H1 (cell line): ENCODE measurements around the gene C2CD4D. TPM values are rescaled to one million over a fixed set of nuclear protein-coding genes. Genes with fewer than 3 reads are reported as not detected.

Experiments used
- CTCF ChIA-PET: fragments of 300-600 bp; sonication (Branson Sonifier 250); formaldehyde crosslinking; loops from one replicate; lab custom pipeline; 2021; ENCODE audit not compliant: partially characterized antibody; lab: Charles Lee
- POLR2A ChIA-PET: fragments of 300-600 bp; sonication (Branson Sonifier 250); formaldehyde crosslinking; loops from one replicate; lab custom pipeline; 2021; ENCODE audit warnings: inconsistent platforms; ENCODE audit not compliant: partially characterized antibody; lab: Charles Lee
- DNase-seq, 2 experiments: peaks; one replicate each; pipeline versions ENCODE4 v3.0.0 to v3.0.0-alpha.2; 2010 to 2022; ENCODE audit warnings: low spot score in 2 of 2, low read depth in 1 of 2, mixed read lengths in 1 of 2
- FAIRE-seq: peaks from 2 replicates; lab custom pipeline; 2011; peaks lifted over from hg19 to GRCh38; lab: Jason Lieb, UNC
- H2AFZ ChIP-seq: 2 replicates; pipeline ENCODE4 v1.8.1; 2012; ENCODE audit warnings: low read length, inconsistent platforms
- H2AK5ac ChIP-seq: 2 replicates; pipeline ENCODE4 v1.6.1; 2013; ENCODE audit warnings: low read depth, low read length
- H2BK120ac ChIP-seq: replicated peaks from 2 replicates; pipeline ENCODE3; 2013; ENCODE audit warnings: low read depth, low read length, inconsistent platforms
- H2BK12ac ChIP-seq: 2 replicates; pipeline ENCODE4 v1.6.1; 2013; ENCODE audit warnings: low read depth, low read length
- H2BK15ac ChIP-seq: 2 replicates; pipeline ENCODE4 v1.6.1; 2013; ENCODE audit warnings: low read length
- H2BK20ac ChIP-seq: 2 replicates; pipeline ENCODE4 v1.6.1; 2013; ENCODE audit warnings: low read length
- H2BK5ac ChIP-seq: 2 replicates; pipeline ENCODE4 v1.6.1; 2013; ENCODE audit warnings: low read depth, low read length
- H3K14ac ChIP-seq: 2 replicates; pipeline ENCODE4 v1.6.1; 2013; ENCODE audit warnings: inconsistent platforms; ENCODE audit not compliant: insufficient read length
- H3K18ac ChIP-seq: 2 replicates; pipeline ENCODE4 v1.6.1; 2013; ENCODE audit warnings: low read length; ENCODE audit errors: extremely low read depth
- H3K23ac ChIP-seq: 2 replicates; pipeline ENCODE4 v1.6.1; 2013; ENCODE audit warnings: inconsistent platforms; ENCODE audit not compliant: insufficient read length
- H3K23me2 ChIP-seq: 2 replicates; pipeline ENCODE4 v1.6.1; 2013; ENCODE audit warnings: low read depth, low read length
- H3K27ac ChIP-seq: 2 replicates; pipeline ENCODE4 v1.6.1; 2011; ENCODE audit warnings: low read depth, low read length, inconsistent platforms
- H3K27me3 ChIP-seq, 4 experiments: replicated peaks in 1 of 4; 1 replicate in 1 of 4; 2 replicates in 3 of 4; pipeline versions ENCODE4 v1.6.1 to v1.8.1; 2011 to 2013; ENCODE audit warnings: low read length in 3 of 4, mild to moderate bottlenecking in 3 of 4, inconsistent platforms in 2 of 4, mixed read lengths in 2 of 4, moderate library complexity in 1 of 4; ENCODE audit not compliant: control insufficient read depth in 3 of 4, insufficient read depth in 3 of 4; ENCODE audit errors: extremely low read depth in 1 of 4
- H3K36me3 ChIP-seq, 4 experiments: 2 replicates each; pipeline versions ENCODE4 v1.6.1 to v1.8.1; 2011 to 2013; ENCODE audit warnings: mild to moderate bottlenecking in 4 of 4, low read length in 3 of 4, moderate library complexity in 2 of 4, control low read depth in 1 of 4, inconsistent platforms in 1 of 4; ENCODE audit not compliant: insufficient read depth in 4 of 4, control insufficient read depth in 2 of 4
- H3K4ac ChIP-seq: replicated peaks from 2 replicates; pipeline ENCODE3; 2013; ENCODE audit warnings: low read length, low read depth, mixed read lengths, inconsistent platforms; ENCODE audit not compliant: insufficient read length
- H3K4me1 ChIP-seq, 4 experiments: replicated peaks in 1 of 4; 1 replicate in 1 of 4; 2 replicates in 3 of 4; pipeline versions ENCODE4 v1.6.1 to v1.8.1; 2011 to 2013; ENCODE audit warnings: low read length in 3 of 4, inconsistent platforms in 2 of 4, mixed read lengths in 1 of 4; ENCODE audit not compliant: insufficient read depth in 4 of 4, control insufficient read depth in 3 of 4
- H3K4me2 ChIP-seq, 2 experiments: 2 replicates each; pipeline versions ENCODE4 v1.6.1 to v1.8.1; 2011 to 2013; ENCODE audit warnings: low read depth in 2 of 2, low read length in 2 of 2, control low read depth in 1 of 2, inconsistent platforms in 1 of 2, mild to moderate bottlenecking in 1 of 2; ENCODE audit not compliant: insufficient read depth in 1 of 2
- H3K4me3 ChIP-seq, 4 experiments: fragments of 200-600, 300-600 bp in 1 of 4; sonication (generic), shearing (Covaris generic), sonication (Bioruptor Twin) in 1 of 4; 2 replicates each; pipeline versions ENCODE4 v1.5.1 to v1.8.1; 2011 to 2016; ENCODE audit warnings: low read length in 4 of 4, low read depth in 3 of 4, control low read depth in 2 of 4, inconsistent platforms in 2 of 4, mild to moderate bottlenecking in 2 of 4, mixed read lengths in 1 of 4, moderate library complexity in 1 of 4; ENCODE audit not compliant: insufficient read depth in 2 of 4; ENCODE audit errors: extremely low read depth in 1 of 4
- H3K56ac ChIP-seq: replicated peaks from 2 replicates; pipeline ENCODE3; 2013; ENCODE audit warnings: low read depth, mild to moderate bottlenecking, mixed read lengths, low read length, inconsistent platforms; ENCODE audit not compliant: insufficient read length
- H3K79me1 ChIP-seq: 2 replicates; pipeline ENCODE4 v1.6.1; 2013; ENCODE audit warnings: low read depth, low read length, control low read depth
- H3K79me2 ChIP-seq, 2 experiments: 2 replicates each; pipeline versions ENCODE4 v1.6.1 to v1.8.1; 2012 to 2013; ENCODE audit warnings: low read length in 2 of 2, mild to moderate bottlenecking in 2 of 2, inconsistent platforms in 1 of 2; ENCODE audit not compliant: insufficient read depth in 2 of 2, control insufficient read depth in 1 of 2
- H3K9ac ChIP-seq, 4 experiments: replicated peaks in 1 of 4; 1 replicate in 1 of 4; 2 replicates in 3 of 4; pipeline versions ENCODE4 v1.6.1 to v1.8.1; 2011 to 2013; ENCODE audit warnings: low read depth in 3 of 4, low read length in 3 of 4, control low read depth in 2 of 4, mild to moderate bottlenecking in 2 of 4, moderate library complexity in 2 of 4, inconsistent platforms in 1 of 4; ENCODE audit errors: extremely low read depth in 1 of 4
- H3K9me3 ChIP-seq, 2 experiments: 2 replicates each; pipeline versions ENCODE4 v1.6.1 to v1.8.1; 2012 to 2013; ENCODE audit warnings: mild to moderate bottlenecking in 2 of 2, moderate library complexity in 2 of 2, control low read depth in 1 of 2, inconsistent platforms in 1 of 2, low read depth in 1 of 2, low read length in 1 of 2, mixed read lengths in 1 of 2; ENCODE audit not compliant: insufficient read depth in 2 of 2
- H4K20me1 ChIP-seq, 2 experiments: replicated peaks in 1 of 2; 2 replicates each; pipeline versions ENCODE3 to v1.8.1; 2011 to 2013; ENCODE audit warnings: inconsistent platforms in 2 of 2, low read length in 2 of 2, mild to moderate bottlenecking in 1 of 2; ENCODE audit not compliant: insufficient read depth in 2 of 2, control insufficient read depth in 1 of 2
- H4K5ac ChIP-seq: 2 replicates; pipeline ENCODE4 v1.6.1; 2013; ENCODE audit warnings: low read length, low read depth, mixed read lengths, inconsistent platforms; ENCODE audit not compliant: insufficient read length
- H4K8ac ChIP-seq: 2 replicates; pipeline ENCODE4 v1.8.0; 2013; ENCODE audit warnings: mild to moderate bottlenecking, moderate library complexity, low read length, inconsistent platforms; ENCODE audit not compliant: insufficient read depth; ENCODE audit errors: extremely low read depth
- H4K91ac ChIP-seq: replicated peaks from 2 replicates; pipeline ENCODE3; 2013; ENCODE audit warnings: low read length, mixed read lengths, inconsistent platforms; ENCODE audit not compliant: insufficient read length
- TAF1 ChIP-seq: IDR thresholded peaks from 2 replicates; pipeline ENCODE4 v1.6.1; 2011; ENCODE audit warnings: mild to moderate bottlenecking, low read depth, low read length
- USF2 ChIP-seq: IDR thresholded peaks from 2 replicates; pipeline ENCODE4 v1.6.1; 2011; ENCODE audit warnings: low read length, improper control_type of control experiment
- WGBS, 2 experiments: shearing (Covaris generic) in 1 of 2; methylation state at CpG; one replicate each; pipeline versions ENCODE4 v1.1.6 to v1.1.7; 2013 to 2015; ENCODE audit warnings: low lambda C conversion rate in 2 of 2, mixed read lengths in 2 of 2, inconsistent platforms in 1 of 2, low coverage in 1 of 2, missing lambda C conversion rate in 1 of 2; ENCODE audit not compliant: insufficient replicate concordance in 2 of 2, insufficient coverage in 1 of 2, insufficient read length in 1 of 2; ENCODE audit errors: extremely low coverage in 1 of 2, missing lambda C conversion rate in 1 of 2; 5-methylcytosine and 5-hydroxymethylcytosine counted together
- polyA plus RNA-seq, 7 experiments: library from polyadenylated mRNA; depleted of rRNA in 3 of 7; stranded (reverse) in 5 of 7; unstranded in 2 of 7; fragments of >200 nt in 5 of 7; fragments of 200-250 nt in 2 of 7; gene quantifications; 1 replicate in 5 of 7; 2 replicates in 1 of 7; 4 replicates in 1 of 7; pipeline versions ENCODE4 v1.2.1 to v1.2.3, GENCODE V29; 2011 to 2013; ENCODE audit warnings: missing spikeins in 2 of 7, mixed read lengths in 2 of 7
- total RNA-seq: library from RNA; stranded (reverse); fragmentation: NEBNext Ultra II Directional; extraction: Animal tissue kit (Norgen Biotek cat#: 25700); gene quantifications from 2 replicates; pipeline ENCODE4 v1.2.1, GENCODE V29; 2021

Gene C2CD4D
- total and polyA plus RNA-seq, 2 of the 8 experiments (the other 6 are each of a cell fraction or from before 2014, with no cell fraction given) = 0.41 to 0.71 TPM

- WGBS, 2 experiments = 87% methylated on average over 4 of the region's 4 CpGs; no CpG with 5 or more reads in 1 of the 2 experiments
- no peak overlapping the region; the same call in 1 of the 2 replicates for H2BK20ac ChIP-seq
- H3K4me3 ChIP-seq = no peak overlapping the region
- TF ChIP-seq USF2 = no peak
- no peak for TF ChIP-seq TAF1
- TF ChIP-seq, all 59 proteins: peak for 0
- Histone ChIP-seq H2BK120ac (no peak overlapping the region), H3K14ac (no peak overlapping the region), H2BK5ac (peak overlapping the region; percentile 86; the same call in 1 of the 2 replicates), H3K18ac (no peak overlapping the region), H2BK12ac (peak overlapping the region; percentile 68; the same call in 1 of the 2 replicates), H4K20me1 (no peaks in the 10 kb centered on the region), H3K27me3 (no peaks in the 10 kb centered on the region; a peak in 1 of 7 replicates), H3K9me3 (no peaks in the 10 kb centered on the region), H3K4me1 (peaks cover 14 to 32% (median 21%) of the 10 kb centered on the region in 4 experiments), H2AK5ac (no peak overlapping the region), H3K9ac (no peak overlapping the region), H3K56ac (no peak overlapping the region), H4K91ac (peak overlapping the region; percentile 31), H3K4ac (no peak overlapping the region), H3K4me2 (no peak overlapping the region), H3K36me3 (no peaks in the 10 kb centered on the region), H3K79me2 (no peaks in the 10 kb centered on the region), H3K23me2 (0 out of 2 replicates have a peak, but pooled peaks cover 5% of the 10 kb centered on the region), H2AFZ (no peak overlapping the region), H2BK15ac (peak overlapping the region; percentile 88; the same call in 1 of the 2 replicates), H4K5ac (no peak overlapping the region), H3K23ac (no peak overlapping the region), H3K27ac (no peak overlapping the region), H4K8ac (no peak overlapping the region), H3K79me1 (no peaks in the 10 kb centered on the region)
- POLR2A ChIA-PET = no interaction called here
- DNase-seq = no peak
- no peak for FAIRE-seq
- CTCF ChIA-PET = interaction anchor here (1.4 kb wide), 1 partner anchor 138 kb away, joined by 3 read pairs; no protein-coding TSS in a partner anchor
Observed at GRCh38 chr1:151831256-151831591, 8.4 kb downstream of the C2CD4D start.
